CD8-positive, alpha-beta memory T cell (primary cell): ENCODE data around the gene LRBA. TPM values are rescaled to one million over a fixed set of nuclear protein-coding genes. Genes with fewer than 3 reads are reported as not detected.
"Not testable (repeated sequence)": the region's sequence is repeated elsewhere in the genome, so short reads cannot be mapped to it uniquely, and the experiment has no call there.

Experiments used
- CTCF ChIA-PET: fragments of 350-600 bp; sonication (Branson Sonifier 250); formaldehyde crosslinking; loops from one replicate; lab custom pipeline; 2021; ENCODE audit warnings: antibody characterized with exemption; lab: Charles Lee
- POLR2A ChIA-PET: fragments of 350-600 bp; sonication (Branson Sonifier 250); formaldehyde crosslinking; loops from one replicate; lab custom pipeline; 2021; ENCODE audit warnings: antibody characterized with exemption; lab: Charles Lee
- DNase-seq, 5 donors: peaks; one replicate each; pipeline versions ENCODE4 v3.0.0 to v3.0.0-alpha.2; 2020 to 2022; ENCODE audit warnings: mixed read lengths in 1 of 5
- H3K27ac ChIP-seq: one replicate; pipeline ENCODE4 v1.7.0; 2013; ENCODE audit warnings: low read depth, mild to moderate bottlenecking, low read length, moderate library complexity
- H3K27me3 ChIP-seq: 2 replicates; pipeline ENCODE4 v1.7.0; 2013; ENCODE audit warnings: low read length, mild to moderate bottlenecking; ENCODE audit not compliant: insufficient read depth, poor library complexity, severe bottlenecking
- H3K36me3 ChIP-seq: 2 replicates; pipeline ENCODE4 v1.7.0; 2013; ENCODE audit warnings: mild to moderate bottlenecking, low read length, moderate library complexity; ENCODE audit not compliant: insufficient read depth
- H3K4me1 ChIP-seq: 2 replicates; pipeline ENCODE4 v1.7.0; 2013; ENCODE audit warnings: mild to moderate bottlenecking, low read length, moderate library complexity; ENCODE audit not compliant: insufficient read depth
- H3K4me3 ChIP-seq: 2 replicates; pipeline ENCODE4 v1.7.0; 2013; ENCODE audit warnings: mild to moderate bottlenecking, low read length
- H3K9me3 ChIP-seq: 2 replicates; pipeline ENCODE4 v1.7.0; 2013; ENCODE audit warnings: mild to moderate bottlenecking, low read length
- H3K27ac Mint-ChIP-seq, 8 donors: one replicate each; pipeline ENCODE4 v1.8.0; 2020 to 2021; ENCODE audit warnings: mixed read lengths in 8 of 8, mild to moderate bottlenecking in 6 of 8, inconsistent platforms in 3 of 8, moderate library complexity in 3 of 8
- H3K27me3 Mint-ChIP-seq, 2 donors: one replicate each; pipeline ENCODE4 v1.8.0; 2020 to 2021; ENCODE audit warnings: mixed read lengths in 2 of 2, mild to moderate bottlenecking in 1 of 2, moderate library complexity in 1 of 2
- H3K36me3 Mint-ChIP-seq, 3 donors: one replicate each; pipeline ENCODE4 v1.8.0; 2020 to 2021; ENCODE audit warnings: mixed read lengths in 3 of 3, inconsistent platforms in 1 of 3, mild to moderate bottlenecking in 1 of 3
- H3K4me1 Mint-ChIP-seq, 3 donors: one replicate each; pipeline ENCODE4 v1.8.0; 2020 to 2021; ENCODE audit warnings: mixed read lengths in 3 of 3, inconsistent platforms in 1 of 3, mild to moderate bottlenecking in 1 of 3
- H3K4me3 Mint-ChIP-seq, 7 donors: one replicate each; pipeline ENCODE4 v1.8.0; 2020 to 2021; ENCODE audit warnings: mixed read lengths in 7 of 7, mild to moderate bottlenecking in 6 of 7, moderate library complexity in 4 of 7, inconsistent platforms in 2 of 7
- H3K9me3 Mint-ChIP-seq, 5 donors: one replicate each; pipeline ENCODE4 v1.8.0; 2020 to 2022; ENCODE audit warnings: mixed read lengths in 5 of 5, mild to moderate bottlenecking in 3 of 5, moderate library complexity in 2 of 5, inconsistent platforms in 1 of 5
- polyA plus RNA-seq: library from polyadenylated mRNA; unstranded; fragments of 300-500 nt; fragmentation: Illumina TruSeq; gene quantifications from one replicate; pipeline ENCODE4 v1.2.3, GENCODE V29; 2021
- total RNA-seq, 2 experiments: library from RNA; stranded (reverse); gene quantifications; one replicate each; pipeline ENCODE4 v1.2.3, GENCODE V29; 2021

Gene LRBA
- total and polyA plus RNA-seq, 3 experiments from 2014 or later = 25.9 to 61.9 (median 56.4) TPM

DNA sequence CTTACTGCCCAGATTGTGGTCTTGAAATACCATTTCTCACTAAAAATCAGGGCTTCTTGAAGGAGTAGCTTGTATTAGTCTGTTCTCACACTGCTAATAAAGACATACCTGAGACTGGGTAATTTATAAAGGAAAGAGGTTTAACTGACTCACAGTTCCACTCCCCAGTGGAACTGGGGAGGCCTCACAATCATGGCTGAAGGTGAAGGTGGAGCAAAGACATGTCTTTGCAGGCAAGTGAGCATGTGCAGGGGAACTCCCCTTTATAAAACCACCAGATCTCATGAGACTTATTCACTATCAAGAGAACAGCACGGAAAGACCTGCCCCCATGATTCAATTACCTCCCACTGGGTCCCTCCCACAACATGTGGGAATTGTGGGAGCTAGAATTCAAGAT lies 58.0 kb downstream of the LRBA start:
- H3K27me3 Mint-ChIP-seq, H3K4me1 ChIP-seq, H3K4me3 ChIP-seq, POLR2A ChIA-PET, H3K9me3 ChIP-seq, H3K27ac ChIP-seq, H3K4me3 Mint-ChIP-seq, DNase-seq, H3K27me3 ChIP-seq, H3K36me3 ChIP-seq, CTCF ChIA-PET, H3K27ac Mint-ChIP-seq: not testable (repeated sequence)
- Mint-ChIP-seq H3K36me3 (peaks cover 16 to 30% (median 18%) of the 10 kb centered on the region in 3 donors), H3K9me3 (peaks cover 5 to 27% (median 17%) of the 10 kb centered on the region in 5 donors), H3K4me1 (peaks cover 35 to 62% (median 49%) of the 10 kb centered on the region in 3 donors)

- H3K27ac Mint-ChIP-seq, H3K27me3 ChIP-seq, H3K4me3 Mint-ChIP-seq, H3K36me3 ChIP-seq, H3K27me3 Mint-ChIP-seq, CTCF ChIA-PET, DNase-seq, H3K9me3 ChIP-seq, POLR2A ChIA-PET, H3K27ac ChIP-seq, H3K4me3 ChIP-seq: not testable (repeated sequence)
- Mint-ChIP-seq H3K4me1 (peaks cover 43 to 67% (median 56%) of the 10 kb centered on the region in 3 donors), H3K36me3 (peaks cover 15 to 28% (median 17%) of the 10 kb centered on the region in 3 donors), H3K9me3 (peaks cover 5 to 23% (median 16%) of the 10 kb centered on the region in 5 donors)
- H3K4me1 ChIP-seq = peaks cover 15% of the 10 kb centered on the region
These were observed 61.2 kb downstream of the LRBA start for GRCh38 chr4:150953916-150954315.

DNA sequence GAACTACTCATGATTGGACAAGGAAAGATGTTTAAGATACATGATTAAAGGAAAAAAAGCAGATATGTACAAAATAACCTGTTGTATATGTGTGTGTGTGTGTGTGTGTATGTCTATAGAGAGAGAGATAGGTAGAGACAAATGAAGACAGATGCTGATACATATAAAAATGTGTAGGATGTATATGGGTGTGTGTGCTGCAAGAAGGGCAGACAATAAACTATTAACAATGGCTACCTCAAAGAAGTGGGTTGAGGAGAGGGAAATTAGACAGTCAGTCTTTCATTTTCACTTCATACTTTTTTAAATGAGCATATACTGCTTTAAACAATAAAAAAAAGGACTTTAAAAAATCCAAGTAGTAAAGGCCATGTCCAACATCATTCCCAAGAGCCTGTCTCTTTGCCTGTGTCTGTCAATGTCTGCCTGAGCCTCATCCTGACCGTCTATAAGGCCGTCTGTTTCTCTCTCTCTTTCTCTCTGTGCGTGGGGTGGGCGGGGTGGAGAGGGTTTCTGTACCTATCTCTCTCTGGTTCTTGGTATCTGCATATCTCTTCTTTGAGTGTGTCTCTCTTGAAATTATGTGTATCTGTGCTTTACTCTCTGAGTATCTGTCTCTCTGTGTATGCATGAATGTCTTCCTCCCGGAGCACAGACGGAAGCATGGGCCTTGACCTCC lies 62.8 kb downstream of the LRBA start:
- H3K27me3 ChIP-seq = no peaks in the 10 kb centered on the region
- peaks cover 17% of the 10 kb centered on the region for H3K4me1 ChIP-seq
- no peak overlapping the region for H3K27ac ChIP-seq
- DNase-seq = no peak
- peak overlapping the region in 5 of 7 donors; percentile 1 to 11 (median 5) for H3K4me3 Mint-ChIP-seq
- H3K9me3 ChIP-seq = no peaks in the 10 kb centered on the region
- ChIA-PET CTCF (no interaction called here), POLR2A (no interaction called here)
- peaks cover 51 to 70% (median 60%) of the 10 kb centered on the region in 3 donors for H3K4me1 Mint-ChIP-seq
- H3K27me3 Mint-ChIP-seq = no peaks in the 10 kb centered on the region
- H3K27ac Mint-ChIP-seq = peak overlapping the region in 4 of 8 donors; percentile 11 to 48 (median 40)
- H3K4me3 ChIP-seq = no peak overlapping the region
- H3K36me3 Mint-ChIP-seq = peaks cover 6 to 12% (median 10%) of the 10 kb centered on the region in 3 donors
- H3K36me3 ChIP-seq = no peaks in the 10 kb centered on the region
- peaks cover 0 to 8% (median 6%) of the 10 kb centered on the region in 5 donors for H3K9me3 Mint-ChIP-seq

GRCh38 chr4:150950657-150951288 lies 64.3 kb downstream of the LRBA start:
- Histone ChIP-seq H3K27ac (no peak overlapping the region), H3K9me3 (no peaks in the 10 kb centered on the region), H3K36me3 (no peaks in the 10 kb centered on the region), H3K4me3 (no peak overlapping the region), H3K4me1 (peaks cover 21% of the 10 kb centered on the region), H3K27me3 (no peaks in the 10 kb centered on the region)
- H3K36me3 Mint-ChIP-seq = peaks cover 0 to 3% (median 0%) of the 10 kb centered on the region in 3 donors
- no peaks in the 10 kb centered on the region for H3K9me3 Mint-ChIP-seq
- H3K4me3 Mint-ChIP-seq = peak overlapping the region in 1 of 7 donors; percentile 6
- DNase-seq = no peak
- H3K27me3 Mint-ChIP-seq = no peaks in the 10 kb centered on the region
- peak overlapping the region in 1 of 8 donors; percentile 67 for H3K27ac Mint-ChIP-seq
- CTCF ChIA-PET = interaction anchor here (0.6 kb wide), 1 partner anchor 17 kb away, joined by 3 read pairs; no protein-coding TSS in a partner anchor
- POLR2A ChIA-PET = no interaction called here
- peaks cover 48 to 69% (median 57%) of the 10 kb centered on the region in 3 donors for H3K4me1 Mint-ChIP-seq

GRCh38 chr4:150949943-150950342 lies 65.1 kb downstream of the LRBA start:
- ChIA-PET POLR2A (no interaction called here), CTCF (no interaction called here)
- Mint-ChIP-seq H3K36me3 (peaks cover 0 to 3% (median 0%) of the 10 kb centered on the region in 3 donors), H3K27ac (no peak overlapping the region), H3K27me3 (no peaks in the 10 kb centered on the region), H3K9me3 (no peaks in the 10 kb centered on the region), H3K4me1 (peaks cover 48 to 64% (median 55%) of the 10 kb centered on the region in 3 donors), H3K4me3 (no peak overlapping the region)
- H3K27ac ChIP-seq = no peak overlapping the region
- no peak overlapping the region for H3K4me3 ChIP-seq
- H3K9me3 ChIP-seq = no peaks in the 10 kb centered on the region
- peaks cover 21% of the 10 kb centered on the region for H3K4me1 ChIP-seq
- no peaks in the 10 kb centered on the region for H3K36me3 ChIP-seq
- no peaks in the 10 kb centered on the region for H3K27me3 ChIP-seq
- DNase-seq = no peak

DNA sequence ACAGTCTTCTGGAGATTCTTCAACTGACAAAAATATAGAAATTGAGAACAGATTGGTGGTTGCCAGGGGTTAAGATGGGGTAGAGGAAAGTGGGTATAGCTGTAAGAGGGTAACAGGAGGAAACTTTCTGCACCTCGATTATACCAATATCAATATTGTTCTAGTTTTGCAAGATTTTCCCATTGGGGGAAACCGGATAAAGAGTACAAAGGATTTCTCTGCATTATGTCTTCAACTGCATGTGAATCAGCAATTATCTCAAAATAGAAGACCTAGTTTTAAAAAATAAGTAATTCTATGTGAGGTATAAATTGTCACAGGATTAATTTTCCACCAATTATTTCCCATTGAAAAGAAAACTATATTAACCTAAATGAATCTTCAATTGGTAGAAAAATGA lies 65.7 kb downstream of the LRBA start:
- POLR2A ChIA-PET = no interaction called here
- DNase-seq = no peak
- H3K27me3 ChIP-seq = no peaks in the 10 kb centered on the region
- no peaks in the 10 kb centered on the region for H3K36me3 ChIP-seq
- Mint-ChIP-seq H3K4me3 (no peak overlapping the region), H3K27me3 (no peaks in the 10 kb centered on the region), H3K36me3 (peaks cover 0 to 3% (median 1%) of the 10 kb centered on the region in 3 donors), H3K4me1 (peaks cover 53 to 69% (median 59%) of the 10 kb centered on the region in 3 donors), H3K27ac (peak overlapping the region in 1 of 8 donors; percentile 62), H3K9me3 (no peaks in the 10 kb centered on the region)
- H3K4me1 ChIP-seq = peaks cover 21% of the 10 kb centered on the region
- CTCF ChIA-PET = no interaction called here
- no peaks in the 10 kb centered on the region for H3K9me3 ChIP-seq
- H3K4me3 ChIP-seq = no peak overlapping the region
- H3K27ac ChIP-seq = no peak overlapping the region

GRCh38 chr4:150948710-150949109 lies 66.4 kb downstream of the LRBA start:
- ChIA-PET POLR2A (no interaction called here), CTCF (no interaction called here)
- Histone ChIP-seq H3K27ac (no peak overlapping the region), H3K9me3 (no peaks in the 10 kb centered on the region), H3K4me3 (no peak overlapping the region), H3K4me1 (peaks cover 21% of the 10 kb centered on the region), H3K27me3 (no peaks in the 10 kb centered on the region), H3K36me3 (no peaks in the 10 kb centered on the region)
- Mint-ChIP-seq H3K9me3 (no peaks in the 10 kb centered on the region), H3K27ac (no peak overlapping the region), H3K4me1 (peaks cover 57 to 75% (median 63%) of the 10 kb centered on the region in 3 donors), H3K36me3 (peaks cover 0 to 3% (median 1%) of the 10 kb centered on the region in 3 donors), H3K27me3 (no peaks in the 10 kb centered on the region), H3K4me3 (no peak overlapping the region)
- no peak for DNase-seq

- H3K9me3 ChIP-seq = no peaks in the 10 kb centered on the region
- Mint-ChIP-seq H3K36me3 (peaks cover 0 to 4% (median 1%) of the 10 kb centered on the region in 3 donors), H3K4me1 (peaks cover 59 to 80% (median 67%) of the 10 kb centered on the region in 3 donors), H3K27me3 (no peaks in the 10 kb centered on the region), H3K9me3 (no peaks in the 10 kb centered on the region), H3K27ac (no peak overlapping the region), H3K4me3 (no peak overlapping the region)
- CTCF ChIA-PET = no interaction called here
- H3K4me3 ChIP-seq = no peak overlapping the region
- no peaks in the 10 kb centered on the region for H3K36me3 ChIP-seq
- POLR2A ChIA-PET = no interaction called here
- H3K27me3 ChIP-seq = no peaks in the 10 kb centered on the region
- H3K4me1 ChIP-seq = peaks cover 21% of the 10 kb centered on the region
- H3K27ac ChIP-seq = no peak overlapping the region
- DNase-seq = no peak
These were observed 67.0 kb downstream of the LRBA start for GRCh38 chr4:150948074-150948473.
